ENCODE measurements around the gene NADK.

Gene NADK

GRCh38 chr1:1815606-1816281 lies 37.5 kb upstream of the NADK start:
- in situ Hi-C loops (cut with HindIII; ENCODE audit: low sequenced_read_pairs) = no loop called here
- TF ChIP-seq CTCF (IDR thresholded peaks at IDR 0.05; ENCODE audit: low read depth, low read length) = no peak
- no peak overlapping the region for H3K4me3 ChIP-seq (ENCODE audit: low read depth, low read length)
- no peak for DNase-seq (ENCODE audit: low read depth, low spot score)

- no peak overlapping the region for H3K4me3 ChIP-seq (ENCODE audit: low read depth, low read length)
- DNase-seq (ENCODE audit: low read depth, low spot score) = no peak
- no peak for TF ChIP-seq CTCF (IDR thresholded peaks at IDR 0.05; ENCODE audit: low read depth, low read length)
- in situ Hi-C loops (cut with HindIII; ENCODE audit: low sequenced_read_pairs) = no loop called here
These were observed 31.2 kb upstream of the NADK start for GRCh38 chr1:1809489-1809888.

- DNase-seq (ENCODE audit: low read depth, low spot score) = no peak
- in situ Hi-C loops (cut with HindIII; ENCODE audit: low sequenced_read_pairs) = no loop called here
- TF ChIP-seq CTCF (IDR thresholded peaks at IDR 0.05; ENCODE audit: low read depth, low read length) = no peak
These were observed 29.9 kb upstream of the NADK start for GRCh38 chr1:1808206-1808605.

GRCh38 chr1:1806890-1807289 lies 28.6 kb upstream of the NADK start:
- no peak overlapping the region for H3K4me3 ChIP-seq (ENCODE audit: low read depth, low read length)
- no peak for TF ChIP-seq CTCF (IDR thresholded peaks at IDR 0.05; ENCODE audit: low read depth, low read length)
- in situ Hi-C loops (cut with HindIII; ENCODE audit: low sequenced_read_pairs) = no loop called here
- no peak for DNase-seq (ENCODE audit: low read depth, low spot score)

More at GRCh38 chr1:1808206-1808605, 29.9 kb upstream of the NADK start:
- no peak overlapping the region for H3K4me3 ChIP-seq (ENCODE audit: low read depth, low read length)

- DNase-seq (ENCODE audit: low read depth, low spot score) = no peak
- in situ Hi-C loops (cut with HindIII; ENCODE audit: low sequenced_read_pairs) = no loop called here
- H3K4me3 ChIP-seq (ENCODE audit: low read depth, low read length) = no peak overlapping the region
- no peak for TF ChIP-seq CTCF (IDR thresholded peaks at IDR 0.05; ENCODE audit: low read depth, low read length)
These were observed 26.0 kb upstream of the NADK start for GRCh38 chr1:1804301-1804700.

GRCh38 chr1:1802871-1803270 lies 24.6 kb upstream of the NADK start:
- no peak for TF ChIP-seq CTCF (IDR thresholded peaks at IDR 0.05; ENCODE audit: low read depth, low read length)
- H3K4me3 ChIP-seq (ENCODE audit: low read depth, low read length) = no peak overlapping the region
- in situ Hi-C loops (cut with HindIII; ENCODE audit: low sequenced_read_pairs) = no loop called here
- no peak for DNase-seq (ENCODE audit: low read depth, low spot score)

Measured in astrocyte of the spinal cord (primary cell).